Activated CD8-positive, alpha-beta memory T cell treated with anti-CD3 and anti-CD28 coated beads, Interleukin-2, amount 10 ng/mL, durations not matched to agents 7 days and 5 days (primary cell): ENCODE results near the gene EMP2. TPM values are rescaled to one million over a fixed set of nuclear protein-coding genes. Genes with fewer than 3 reads are reported as not detected.

Experiments
- ATAC-seq: fragments of 150-1000 bp; cut with Tn5 transposase; one replicate; pipeline ENCODE4 v1.10.0; 2021; ENCODE audit warnings: moderate library complexity
- CTCF ChIA-PET: fragments of 350-600 bp; sonication (Branson Sonifier 250); formaldehyde crosslinking; loops from one replicate; lab custom pipeline; 2021; ENCODE audit warnings: antibody characterized with exemption; lab: Charles Lee
- DNase-seq: peaks from one replicate; pipeline ENCODE4 v3.0.0-alpha.2; 2020
- H3K27ac Mint-ChIP-seq: one replicate; pipeline ENCODE4 v1.8.0; 2021; ENCODE audit warnings: mild to moderate bottlenecking, mixed read lengths
- H3K27me3 Mint-ChIP-seq: one replicate; pipeline ENCODE4 v1.8.0; 2021; ENCODE audit warnings: mixed read lengths
- H3K36me3 Mint-ChIP-seq: one replicate; pipeline ENCODE4 v1.8.0; 2021; ENCODE audit warnings: mild to moderate bottlenecking, mixed read lengths
- H3K4me1 Mint-ChIP-seq: one replicate; pipeline ENCODE4 v1.8.0; 2021; ENCODE audit warnings: mixed read lengths
- H3K4me3 Mint-ChIP-seq: one replicate; pipeline ENCODE4 v1.8.0; 2021; ENCODE audit warnings: mild to moderate bottlenecking, moderate library complexity, mixed read lengths
- H3K9me3 Mint-ChIP-seq: one replicate; pipeline ENCODE4 v1.8.0; 2022; ENCODE audit warnings: low read depth, mixed read lengths
- total RNA-seq, 2 experiments: library from RNA; stranded (reverse); gene quantifications; one replicate each; pipeline ENCODE4 v1.2.3, GENCODE V29; 2021

Gene EMP2
- total RNA-seq, 2 experiments from 2014 or later = not detected

DNA sequence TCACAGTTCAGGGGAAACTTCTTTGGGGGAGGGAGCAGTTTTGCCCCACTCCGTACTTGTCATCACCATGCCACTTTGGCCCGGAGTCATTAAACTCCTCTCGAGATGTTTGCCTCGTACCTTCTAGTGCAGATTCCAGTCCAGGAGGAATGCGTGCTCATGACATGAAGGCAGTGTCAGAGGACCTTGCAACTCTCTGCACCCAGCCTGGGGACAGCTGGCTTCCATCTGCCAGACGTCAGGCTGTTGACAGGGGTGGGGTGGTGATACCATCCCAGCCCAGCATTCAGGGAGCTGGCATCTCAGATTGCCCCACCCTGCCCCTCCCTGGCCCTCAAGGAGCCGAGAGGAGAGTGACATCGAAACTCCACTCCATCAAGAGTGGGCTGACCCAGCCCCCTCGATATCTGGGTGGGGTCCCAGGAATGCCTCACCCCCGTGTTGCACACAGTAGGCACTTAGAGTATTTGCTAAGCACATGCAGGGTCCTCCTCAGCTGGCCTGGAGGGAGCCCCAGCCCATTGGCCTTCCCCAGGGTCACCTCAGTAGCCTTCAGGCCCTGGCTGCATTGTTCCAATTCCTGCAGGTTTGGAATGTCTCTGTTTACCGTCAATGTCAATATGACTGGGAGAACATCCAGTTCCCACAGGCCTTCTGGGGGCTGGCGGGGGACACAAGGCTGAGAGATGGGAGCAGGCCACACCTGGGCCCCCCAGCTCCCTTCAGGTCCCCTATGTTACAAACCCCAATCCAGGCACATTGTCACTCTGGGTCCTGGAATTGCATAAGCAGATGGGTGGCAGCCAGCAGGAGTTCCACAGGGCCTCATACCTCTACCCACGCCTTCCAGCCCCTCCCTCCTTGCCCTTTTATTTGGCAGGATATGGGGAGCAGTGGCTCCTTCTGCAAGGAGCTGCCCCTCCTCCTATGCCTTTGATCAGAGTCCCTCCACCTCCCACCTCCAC, 21.3 kb upstream of the EMP2 start:
- Mint-ChIP-seq H3K27ac (no peak overlapping the region), H3K4me1 (no peaks in the 10 kb centered on the region), H3K9me3 (no peaks in the 10 kb centered on the region), H3K36me3 (no peaks in the 10 kb centered on the region), H3K27me3 (peaks cover 5% of the 10 kb centered on the region), H3K4me3 (no peak overlapping the region)
- ATAC-seq = no peak
- CTCF ChIA-PET = no interaction called here
- no peak for DNase-seq

DNA sequence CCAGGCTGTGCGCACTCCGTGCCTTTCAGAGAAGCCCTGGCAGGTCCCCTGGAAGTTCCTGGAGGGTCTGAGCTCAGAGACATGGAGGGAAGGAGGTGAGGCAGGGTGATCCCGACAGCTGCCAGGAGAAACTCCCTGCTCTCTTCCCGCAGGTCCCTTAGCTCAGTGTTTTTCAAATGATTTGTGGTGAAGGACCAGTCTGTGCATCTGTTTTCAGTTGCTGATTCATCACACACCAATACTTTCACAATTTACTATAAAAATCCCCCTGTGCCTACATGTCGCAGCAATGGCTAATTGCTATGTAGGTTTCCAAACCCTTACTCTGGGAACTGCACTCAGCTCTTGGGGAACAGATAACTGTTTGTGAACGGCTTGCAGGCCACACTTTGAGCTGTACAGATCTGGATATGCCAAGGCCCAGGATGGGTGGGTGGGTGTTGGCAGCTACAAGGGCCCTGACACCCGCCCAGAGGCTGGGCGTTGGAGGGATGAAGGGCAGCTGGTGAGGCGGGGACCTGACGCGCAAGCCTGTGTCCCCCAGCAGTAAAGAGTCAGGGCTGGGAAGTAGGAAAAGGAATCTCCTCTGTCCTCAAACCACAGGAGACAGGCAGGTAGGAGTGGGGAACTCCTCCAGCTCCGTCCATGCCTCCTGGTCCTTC, 20.5 kb upstream of the EMP2 start:
- H3K27me3 Mint-ChIP-seq = peaks cover 5% of the 10 kb centered on the region
- no peak overlapping the region for H3K4me3 Mint-ChIP-seq
- DNase-seq = no peak
- no peak for ATAC-seq
- H3K4me1 Mint-ChIP-seq = no peaks in the 10 kb centered on the region
- H3K36me3 Mint-ChIP-seq = no peaks in the 10 kb centered on the region
- H3K9me3 Mint-ChIP-seq = no peaks in the 10 kb centered on the region
- CTCF ChIA-PET = no interaction called here
- no peak overlapping the region for H3K27ac Mint-ChIP-seq

DNA sequence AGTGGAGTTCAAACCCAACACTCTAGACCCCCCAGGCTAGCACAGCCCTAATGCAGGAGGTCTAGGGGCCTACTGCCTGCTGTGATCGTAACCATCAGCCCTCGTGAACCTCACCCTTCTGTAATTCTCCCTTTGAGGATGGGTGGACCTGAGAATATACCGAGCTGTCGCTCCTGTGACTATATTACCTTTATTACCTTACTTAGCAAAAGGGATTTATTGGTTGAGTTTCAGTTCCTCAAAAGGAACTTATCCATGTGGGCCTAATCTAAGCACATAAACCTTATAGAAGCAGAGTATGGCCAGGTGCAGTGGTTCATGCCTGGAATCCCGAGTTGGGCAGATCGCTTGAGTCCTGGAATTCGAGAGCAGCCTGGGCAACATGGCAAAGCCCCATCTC, 19.2 kb upstream of the EMP2 start:
- Mint-ChIP-seq H3K9me3 (no peaks in the 10 kb centered on the region), H3K27me3 (peaks cover 5% of the 10 kb centered on the region), H3K4me3 (no peak overlapping the region), H3K27ac (no peak overlapping the region), H3K4me1 (no peaks in the 10 kb centered on the region), H3K36me3 (no peaks in the 10 kb centered on the region)
- ATAC-seq (no peak), DNase-seq (no peak)
- CTCF ChIA-PET = no interaction called here

DNA sequence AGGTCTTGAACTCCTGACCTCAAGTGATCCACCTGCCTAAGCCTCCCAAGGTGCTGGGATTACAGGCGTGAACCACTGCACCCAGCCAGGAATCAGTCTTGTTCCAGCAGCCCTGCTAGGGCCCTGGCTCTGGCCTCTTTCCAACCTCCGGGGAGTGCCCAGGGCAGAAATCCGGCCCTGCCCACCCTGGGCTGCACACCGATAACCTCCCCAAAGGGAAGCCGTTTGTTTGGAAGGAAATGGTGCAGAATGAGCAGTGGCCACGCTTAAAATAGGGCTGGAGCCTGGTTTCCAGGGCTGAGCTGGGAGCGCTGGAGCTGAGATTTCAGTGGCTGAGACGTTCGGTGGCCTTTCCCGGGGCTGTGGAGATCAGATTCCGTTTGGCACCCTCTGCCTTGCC, 17.8 kb upstream of the EMP2 start:
- DNase-seq (no peak), ATAC-seq (no peak)
- H3K36me3 Mint-ChIP-seq = no peaks in the 10 kb centered on the region
- CTCF ChIA-PET = no interaction called here
- no peak overlapping the region for H3K27ac Mint-ChIP-seq
- H3K4me3 Mint-ChIP-seq = no peak overlapping the region
- peaks cover 5% of the 10 kb centered on the region for H3K27me3 Mint-ChIP-seq
- H3K4me1 Mint-ChIP-seq = no peaks in the 10 kb centered on the region
- no peaks in the 10 kb centered on the region for H3K9me3 Mint-ChIP-seq

DNA sequence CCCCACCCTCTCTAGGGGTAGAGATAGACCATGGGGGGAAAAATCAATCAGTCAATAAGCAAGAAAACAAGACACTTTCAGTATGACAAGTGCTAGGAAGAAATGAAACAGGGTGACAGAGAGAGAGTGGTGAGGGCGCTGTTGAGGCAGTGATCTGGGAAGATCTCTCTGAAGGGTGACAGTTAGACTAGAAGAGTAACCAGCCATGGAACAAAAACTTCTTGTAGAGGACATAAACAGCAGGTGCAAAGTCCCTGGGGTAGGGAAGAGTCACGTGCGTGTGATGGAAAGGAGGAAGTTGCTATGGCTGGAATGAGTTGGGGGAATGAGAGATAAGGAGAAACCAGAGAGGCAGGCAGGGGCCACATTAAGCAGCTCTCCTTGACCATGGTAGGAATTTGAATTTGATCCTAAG, 16.8 kb upstream of the EMP2 start:
- DNase-seq (no peak), ATAC-seq (no peak)
- Mint-ChIP-seq H3K4me1 (no peaks in the 10 kb centered on the region), H3K36me3 (no peaks in the 10 kb centered on the region), H3K27me3 (peaks cover 5% of the 10 kb centered on the region), H3K27ac (no peak overlapping the region), H3K4me3 (no peak overlapping the region), H3K9me3 (no peaks in the 10 kb centered on the region)
- CTCF ChIA-PET = no interaction called here

DNA sequence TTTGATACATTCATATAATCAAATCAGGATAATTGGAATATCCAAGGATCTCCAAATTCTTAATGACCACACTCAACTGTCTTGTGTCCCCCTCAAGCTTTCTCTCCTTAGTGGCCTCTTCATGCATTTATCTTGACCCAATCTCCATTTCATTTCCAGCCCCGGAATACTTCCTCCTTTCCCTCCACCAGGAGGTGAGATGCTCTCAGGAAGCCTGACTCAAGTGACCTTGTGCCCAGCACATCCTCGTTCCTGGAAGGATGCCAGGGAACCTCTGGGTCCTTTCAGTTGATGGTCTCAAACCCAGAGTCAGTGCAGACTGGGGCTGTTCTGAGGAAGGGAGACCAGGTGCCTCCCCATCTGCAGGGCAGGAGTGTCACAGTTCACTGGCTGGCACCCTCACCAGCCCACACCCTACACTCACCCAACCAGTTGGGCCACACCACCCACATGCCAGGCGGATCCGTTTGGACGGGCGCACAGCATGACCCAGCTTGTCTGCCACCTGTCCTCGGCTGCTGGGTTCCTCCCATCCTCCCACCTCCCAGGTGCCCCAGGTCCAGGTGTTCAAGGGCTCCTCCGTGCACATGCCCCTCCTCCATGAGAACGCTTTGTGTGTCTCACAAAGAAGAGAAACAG, 14.0 kb upstream of the EMP2 start:
- no peaks in the 10 kb centered on the region for H3K4me1 Mint-ChIP-seq
- no peaks in the 10 kb centered on the region for H3K9me3 Mint-ChIP-seq
- no peak for DNase-seq
- peaks cover 7% of the 10 kb centered on the region for H3K27me3 Mint-ChIP-seq
- H3K36me3 Mint-ChIP-seq = no peaks in the 10 kb centered on the region
- no peak for ATAC-seq
- H3K4me3 Mint-ChIP-seq = no peak overlapping the region
- CTCF ChIA-PET = no interaction called here
- H3K27ac Mint-ChIP-seq = no peak overlapping the region

DNA sequence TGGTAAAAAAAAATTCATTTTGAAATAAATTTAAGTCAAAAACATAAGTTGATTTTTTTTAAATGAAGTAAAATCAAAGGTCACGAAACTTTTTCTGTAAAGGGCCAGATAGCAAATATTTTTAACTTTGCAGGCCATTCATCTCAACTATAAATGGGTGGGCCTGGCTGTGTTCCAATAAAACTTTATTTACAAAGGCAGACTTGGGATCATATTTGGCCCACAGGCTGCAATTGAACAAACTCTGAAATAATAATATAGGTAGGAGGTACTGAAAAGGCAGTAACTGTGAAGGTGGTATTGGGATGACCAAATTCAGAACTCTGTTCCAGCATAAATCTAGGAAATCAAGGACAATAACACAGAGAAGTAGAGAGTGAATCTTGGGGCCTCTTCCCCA, 12.2 kb upstream of the EMP2 start:
- Mint-ChIP-seq H3K9me3 (no peaks in the 10 kb centered on the region), H3K27ac (no peak overlapping the region), H3K36me3 (no peaks in the 10 kb centered on the region), H3K4me3 (no peak overlapping the region), H3K27me3 (peaks cover 18% of the 10 kb centered on the region), H3K4me1 (no peaks in the 10 kb centered on the region)
- DNase-seq (no peak), ATAC-seq (no peak)
- CTCF ChIA-PET = no interaction called here

DNA sequence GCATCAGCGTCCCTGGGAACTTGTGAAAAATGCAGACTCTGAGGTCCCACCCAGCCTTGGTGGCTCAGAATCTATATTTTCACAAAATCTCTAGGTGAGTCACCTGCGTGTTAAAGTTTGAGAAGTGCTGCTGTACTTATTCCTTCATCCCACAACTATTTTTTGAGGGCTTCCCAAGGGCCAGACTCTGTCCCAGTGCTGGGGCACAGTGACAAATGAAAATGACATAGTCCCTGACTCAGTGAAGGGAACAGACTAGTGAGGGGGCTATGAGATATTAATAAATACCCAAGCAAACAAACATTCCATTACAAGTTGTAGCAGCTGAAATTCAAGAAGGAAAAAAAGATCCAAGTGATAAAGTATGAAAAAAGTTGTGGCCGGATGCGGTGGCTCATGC, 9.9 kb upstream of the EMP2 start:
- Mint-ChIP-seq H3K36me3 (no peaks in the 10 kb centered on the region), H3K4me3 (no peak overlapping the region)
- CTCF ChIA-PET = no interaction called here

DNA sequence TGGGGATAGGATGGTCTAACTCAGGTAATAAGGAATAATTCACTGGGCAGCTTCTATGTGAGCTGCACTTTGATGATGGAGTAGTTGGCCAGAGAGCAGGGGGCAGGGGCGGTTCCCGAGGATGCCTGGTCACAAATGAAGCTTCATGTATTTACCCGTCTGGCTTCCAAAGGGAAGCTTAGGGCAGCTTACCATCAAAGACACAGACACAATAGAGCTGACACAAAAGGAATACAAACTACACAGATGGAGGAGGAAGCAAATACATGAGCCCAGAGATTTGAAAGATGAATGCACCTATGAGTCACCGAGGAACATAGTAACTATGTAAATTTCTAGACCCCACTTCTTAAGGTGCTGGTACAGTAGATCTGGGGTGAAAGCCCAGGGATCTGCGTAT, 8.7 kb upstream of the EMP2 start:
- CTCF ChIA-PET = no interaction called here
- H3K4me1 Mint-ChIP-seq = no peaks in the 10 kb centered on the region
- no peak overlapping the region for H3K27ac Mint-ChIP-seq
- H3K4me3 Mint-ChIP-seq = no peak overlapping the region
- peaks cover 26% of the 10 kb centered on the region for H3K27me3 Mint-ChIP-seq
- no peak for ATAC-seq
- H3K9me3 Mint-ChIP-seq = no peaks in the 10 kb centered on the region
- no peaks in the 10 kb centered on the region for H3K36me3 Mint-ChIP-seq
- no peak for DNase-seq

More for the DNA sequence above, 9.9 kb upstream of the EMP2 start:
- H3K4me1 Mint-ChIP-seq = no peaks in the 10 kb centered on the region
- H3K9me3 Mint-ChIP-seq = no peaks in the 10 kb centered on the region
- ATAC-seq (no peak), DNase-seq (no peak)
- no peak overlapping the region for H3K27ac Mint-ChIP-seq
- peaks cover 22% of the 10 kb centered on the region for H3K27me3 Mint-ChIP-seq

DNA sequence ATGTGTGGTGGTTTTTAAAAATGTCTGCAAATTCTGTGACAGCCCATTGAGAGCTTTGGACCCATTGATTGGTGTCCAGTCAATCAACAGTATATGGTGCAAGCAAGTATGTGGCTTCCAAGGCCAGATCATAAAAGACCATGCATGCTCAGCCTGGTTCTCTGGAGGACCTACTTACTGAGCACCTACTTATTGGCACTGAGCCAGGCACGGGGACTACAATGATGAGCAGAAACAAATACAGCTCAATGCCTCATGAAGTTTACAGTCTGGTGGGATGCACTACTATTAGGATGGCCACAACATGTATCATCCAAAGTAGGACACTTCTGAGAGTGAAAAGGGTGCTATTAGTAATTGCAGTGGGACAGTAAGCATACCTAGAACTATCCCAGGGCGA, 7.2 kb upstream of the EMP2 start:
- H3K9me3 Mint-ChIP-seq = no peaks in the 10 kb centered on the region
- no peaks in the 10 kb centered on the region for H3K4me1 Mint-ChIP-seq
- no peak overlapping the region for H3K4me3 Mint-ChIP-seq
- no peak for DNase-seq
- peaks cover 35% of the 10 kb centered on the region for H3K27me3 Mint-ChIP-seq
- no peaks in the 10 kb centered on the region for H3K36me3 Mint-ChIP-seq
- CTCF ChIA-PET = no interaction called here
- no peak overlapping the region for H3K27ac Mint-ChIP-seq
- ATAC-seq = no peak

DNA sequence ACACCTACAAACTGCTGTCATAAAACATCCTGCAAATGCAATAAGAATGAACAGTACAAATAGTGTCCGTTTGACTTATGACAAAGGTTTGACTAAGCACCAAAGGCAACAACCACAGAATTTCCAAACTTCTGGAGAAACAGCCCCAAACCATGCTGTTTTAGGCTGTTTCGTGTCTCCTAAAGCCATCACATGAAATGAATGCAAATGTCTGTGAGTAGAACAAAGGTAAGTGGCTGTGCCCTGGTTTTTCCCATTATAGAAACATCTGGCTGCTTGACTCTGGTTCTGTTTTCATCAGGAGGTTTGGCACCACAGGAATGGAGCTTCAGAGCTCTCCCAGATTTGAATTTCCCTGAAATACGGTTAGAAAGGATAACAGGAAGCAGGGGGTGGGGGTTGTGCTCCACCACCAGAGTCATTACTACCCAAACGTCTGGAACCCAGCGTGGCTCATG, 4.6 kb upstream of the EMP2 start:
- Mint-ChIP-seq H3K27ac (no peak overlapping the region), H3K4me1 (no peaks in the 10 kb centered on the region), H3K4me3 (no peak overlapping the region), H3K36me3 (no peaks in the 10 kb centered on the region), H3K9me3 (no peaks in the 10 kb centered on the region), H3K27me3 (peaks cover 52% of the 10 kb centered on the region)
- CTCF ChIA-PET = no interaction called here
- ATAC-seq (no peak), DNase-seq (no peak)

DNA sequence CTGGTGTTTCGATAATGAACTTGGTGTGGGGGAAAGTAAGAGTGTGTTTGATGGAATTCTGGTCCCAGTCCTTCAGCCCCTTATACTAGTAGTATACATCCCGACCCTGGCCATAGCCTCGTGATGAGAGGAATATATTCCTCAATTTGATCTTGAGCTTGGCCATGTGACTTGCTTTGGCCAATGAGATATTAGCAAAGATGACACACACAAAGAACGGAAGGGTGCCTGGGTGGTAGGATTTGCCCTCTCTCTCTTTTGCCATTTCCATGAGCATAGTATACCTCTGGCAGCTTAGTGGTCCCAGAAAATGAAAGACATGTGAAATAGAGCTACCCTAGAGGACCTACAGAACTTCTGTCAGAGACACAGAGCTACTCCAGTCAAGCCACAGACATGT, 2.9 kb upstream of the EMP2 start:
- Mint-ChIP-seq H3K36me3 (no peaks in the 10 kb centered on the region), H3K27ac (no peak overlapping the region), H3K4me1 (no peaks in the 10 kb centered on the region), H3K27me3 (peaks cover 59% of the 10 kb centered on the region), H3K9me3 (no peaks in the 10 kb centered on the region), H3K4me3 (no peak overlapping the region)
- CTCF ChIA-PET = no interaction called here
- no peak for ATAC-seq
- DNase-seq = no peak

DNA sequence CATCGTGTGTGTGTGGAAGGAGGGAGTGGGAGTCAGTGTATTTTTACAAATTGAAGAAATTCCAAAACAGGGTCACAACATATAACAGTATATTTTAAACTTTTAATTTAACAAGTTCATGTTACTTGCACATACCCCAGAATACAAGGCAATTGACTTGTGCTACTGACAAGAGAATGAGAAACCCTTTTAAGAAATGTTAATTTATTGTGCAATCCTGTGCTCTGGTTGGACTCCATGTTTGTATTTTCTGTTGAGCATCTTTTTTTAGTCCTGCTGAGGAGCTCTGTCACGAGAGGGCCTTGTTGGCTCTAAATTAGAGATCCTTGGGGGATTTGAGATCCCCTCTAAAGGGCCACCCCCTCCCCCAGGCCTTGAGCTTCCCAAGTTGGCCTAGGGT, 1.1 kb upstream of the EMP2 start:
- H3K4me3 Mint-ChIP-seq = no peak overlapping the region
- H3K9me3 Mint-ChIP-seq = no peaks in the 10 kb centered on the region
- no peaks in the 10 kb centered on the region for H3K4me1 Mint-ChIP-seq
- CTCF ChIA-PET = no interaction called here
- ATAC-seq = no peak
- no peak overlapping the region for H3K27ac Mint-ChIP-seq
- H3K36me3 Mint-ChIP-seq = no peaks in the 10 kb centered on the region
- peaks cover 56% of the 10 kb centered on the region for H3K27me3 Mint-ChIP-seq
- no peak for DNase-seq

DNA sequence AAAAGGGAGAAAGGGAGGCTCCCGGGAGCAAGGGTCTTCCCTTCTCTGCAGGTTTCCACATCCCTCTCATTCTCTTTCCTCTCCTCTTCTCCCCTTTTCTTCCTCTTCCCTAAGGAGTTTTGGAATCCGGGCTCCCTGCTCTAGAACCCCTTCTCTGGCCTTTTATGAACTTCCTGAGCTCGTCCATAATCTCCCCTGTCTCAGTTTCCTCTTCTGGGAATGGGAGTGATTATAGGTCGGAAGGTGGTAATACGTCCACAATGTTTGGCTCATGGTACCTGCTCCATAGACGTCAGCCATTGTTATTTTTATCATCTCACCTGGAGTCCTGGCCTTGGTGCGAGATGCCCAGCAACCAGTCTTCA, 467 bp upstream of the EMP2 start:
- no peak overlapping the region for H3K27ac Mint-ChIP-seq
- no peaks in the 10 kb centered on the region for H3K36me3 Mint-ChIP-seq
- ATAC-seq (no peak), DNase-seq (no peak)
- H3K27me3 Mint-ChIP-seq = peaks cover 55% of the 10 kb centered on the region
- no peak overlapping the region for H3K4me3 Mint-ChIP-seq
- no peaks in the 10 kb centered on the region for H3K4me1 Mint-ChIP-seq
- CTCF ChIA-PET = no interaction called here
- H3K9me3 Mint-ChIP-seq = no peaks in the 10 kb centered on the region
